SK-N-MC (cell line): ENCODE measurements around the gene GON4L.

Experiments used
- EZH2 ChIP-seq: fragments of 200-600 bp; sonication (generic); IDR thresholded peaks from one replicate; pipeline ENCODE4 v1.6.1; 2017; ENCODE audit warnings: antibody characterized with exemption
- FOXP2 ChIP-seq: optimal IDR thresholded peaks from 2 replicates; pipeline ENCODE3; 2011; ENCODE audit warnings: mild to moderate bottlenecking, moderate library complexity; ENCODE audit not compliant: insufficient read depth; ENCODE audit errors: extremely low read length, control extremely low read depth
- POLR2AphosphoS5 ChIP-seq: IDR thresholded peaks from 2 replicates; pipeline ENCODE4 v1.6.1; 2012; ENCODE audit warnings: mild to moderate bottlenecking, low read depth, low read length, borderline replicate concordance

GRCh38 chr1:155827450-155827849, 29.6 kb downstream of the GON4L start:
- TF ChIP-seq EZH2 (no peak), POLR2AphosphoS5 (no peak), FOXP2 (no peak)
